Measurements from ENCODE around the gene DLGAP4.

DNA sequence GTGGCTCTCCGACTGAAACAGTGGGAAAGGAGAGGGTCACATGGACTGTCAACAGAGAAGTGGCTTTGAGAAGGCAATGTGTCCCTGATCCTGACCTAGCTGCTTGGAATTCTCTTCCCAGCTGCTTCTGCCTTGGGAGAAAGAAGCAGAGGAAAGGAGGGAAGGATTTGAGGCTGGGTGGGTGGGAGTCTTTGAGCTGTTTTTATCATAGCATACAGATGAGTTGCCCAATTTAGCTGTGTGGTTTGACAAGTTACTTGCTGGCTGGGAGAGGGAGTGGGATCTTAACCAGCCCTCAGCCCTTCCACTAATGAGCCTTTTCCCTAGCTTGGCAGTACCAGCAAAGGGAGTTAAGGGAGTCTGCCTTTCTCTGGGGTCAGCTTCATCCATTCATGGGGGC lies 184.1 kb downstream of the DLGAP4 start:
- TF ChIP-seq, protein P1, sequence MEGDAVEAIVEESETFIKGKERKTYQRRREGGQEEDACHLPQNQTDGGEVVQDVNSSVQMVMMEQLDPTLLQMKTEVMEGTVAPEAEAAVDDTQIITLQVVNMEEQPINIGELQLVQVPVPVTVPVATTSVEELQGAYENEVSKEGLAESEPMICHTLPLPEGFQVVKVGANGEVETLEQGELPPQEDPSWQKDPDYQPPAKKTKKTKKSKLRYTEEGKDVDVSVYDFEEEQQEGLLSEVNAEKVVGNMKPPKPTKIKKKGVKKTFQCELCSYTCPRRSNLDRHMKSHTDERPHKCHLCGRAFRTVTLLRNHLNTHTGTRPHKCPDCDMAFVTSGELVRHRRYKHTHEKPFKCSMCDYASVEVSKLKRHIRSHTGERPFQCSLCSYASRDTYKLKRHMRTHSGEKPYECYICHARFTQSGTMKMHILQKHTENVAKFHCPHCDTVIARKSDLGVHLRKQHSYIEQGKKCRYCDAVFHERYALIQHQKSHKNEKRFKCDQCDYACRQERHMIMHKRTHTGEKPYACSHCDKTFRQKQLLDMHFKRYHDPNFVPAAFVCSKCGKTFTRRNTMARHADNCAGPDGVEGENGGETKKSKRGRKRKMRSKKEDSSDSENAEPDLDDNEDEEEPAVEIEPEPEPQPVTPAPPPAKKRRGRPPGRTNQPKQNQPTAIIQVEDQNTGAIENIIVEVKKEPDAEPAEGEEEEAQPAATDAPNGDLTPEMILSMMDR (IDR thresholded peaks at IDR 0.05) = no peak
- TF ChIP-seq POLR2A (IDR thresholded peaks at IDR 0.05) = no peak

Measured in breast epithelium (tissue), 3 donors.